HepG2 (cell line): ENCODE data around the gene CDA.

ENCODE experiments used
- ASH2L ChIP-seq: fragments of 300-600, 200-600 bp; sonication (generic); IDR thresholded peaks from 2 replicates; pipeline ENCODE4 v1.7.0; 2017; ENCODE audit warnings: low read depth, mild to moderate bottlenecking, moderate library complexity, mixed read lengths, low read length; ENCODE audit not compliant: insufficient read length
- CEBPB ChIP-seq: IDR thresholded peaks from 2 replicates; pipeline ENCODE4 v1.6.1; 2011; ENCODE audit warnings: low read depth, low read length, improper control_type of control experiment, borderline replicate concordance
- CSRNP1 ChIP-seq: sonication (generic); formaldehyde crosslinking; IDR thresholded peaks from 2 replicates; pipeline ENCODE4 v1.8.1; 2023; ENCODE audit warnings: mild to moderate bottlenecking, missing genetic modification reagents
- EZH2 ChIP-seq: conservative IDR thresholded peaks from 2 replicates; pipeline ENCODE4 v1.6.1; 2012; ENCODE audit warnings: mild to moderate bottlenecking, low read depth, low read length, moderate library complexity
- KMT2A ChIP-seq: sonication (generic); formaldehyde crosslinking; IDR thresholded peaks from 2 replicates; pipeline ENCODE4 v1.4.0; 2020; ENCODE audit warnings: missing genetic modification reagents
- MTF1 ChIP-seq: sonication (generic); formaldehyde crosslinking; IDR thresholded peaks from 2 replicates; pipeline ENCODE4 v1.5.0; 2020; ENCODE audit warnings: missing genetic modification reagents
- POLR2AphosphoS2 ChIP-seq: IDR thresholded peaks from 2 replicates; pipeline ENCODE4 v1.6.1; 2011; ENCODE audit warnings: low read depth, low read length, improper control_type of control experiment
- TBX2 ChIP-seq: sonication (generic); formaldehyde crosslinking; IDR thresholded peaks from 2 replicates; pipeline ENCODE4 v1.5.0; 2020; ENCODE audit warnings: missing genetic modification reagents, mild to moderate bottlenecking, borderline replicate concordance
- UBTF ChIP-seq: sonication (generic); formaldehyde crosslinking; IDR thresholded peaks from 2 replicates; pipeline ENCODE4 v1.4.0; 2020; ENCODE audit warnings: mild to moderate bottlenecking, missing genetic modification reagents
- YY1 ChIP-seq: IDR thresholded peaks from 2 replicates; pipeline ENCODE4 v1.6.1; 2011; ENCODE audit warnings: low read length, low read depth, moderate library complexity, mild to moderate bottlenecking; ENCODE audit not compliant: insufficient read depth, insufficient replicate concordance
- ZNF567 ChIP-seq: sonication (generic); formaldehyde crosslinking; IDR thresholded peaks from 2 replicates; pipeline ENCODE4 v1.8.1; 2023; ENCODE audit warnings: mild to moderate bottlenecking, missing genetic modification reagents, borderline replicate concordance
- TF ChIP-seq, protein P1 (sequence below): sonication (generic); formaldehyde crosslinking; IDR thresholded peaks from 2 replicates; pipeline ENCODE4 v1.8.1; 2022; ENCODE audit warnings: low read depth, mild to moderate bottlenecking, missing genetic modification reagents

GRCh38 chr1:20626098-20626427 lies 37.2 kb downstream of the CDA start:
- TF ChIP-seq UBTF (CRISPR knock-in tag) (no peak), MTF1 (CRISPR knock-in tag) (no peak), CSRNP1 (CRISPR knock-in tag) (no peak), POLR2AphosphoS2 (no peak), ASH2L (no peak), YY1 (no peak), ZNF567 (no peak), CEBPB (no peak), EZH2 (no peak), KMT2A (CRISPR knock-in tag) (no peak), TBX2 (CRISPR knock-in tag) (no peak)
- TF ChIP-seq, protein P1, sequence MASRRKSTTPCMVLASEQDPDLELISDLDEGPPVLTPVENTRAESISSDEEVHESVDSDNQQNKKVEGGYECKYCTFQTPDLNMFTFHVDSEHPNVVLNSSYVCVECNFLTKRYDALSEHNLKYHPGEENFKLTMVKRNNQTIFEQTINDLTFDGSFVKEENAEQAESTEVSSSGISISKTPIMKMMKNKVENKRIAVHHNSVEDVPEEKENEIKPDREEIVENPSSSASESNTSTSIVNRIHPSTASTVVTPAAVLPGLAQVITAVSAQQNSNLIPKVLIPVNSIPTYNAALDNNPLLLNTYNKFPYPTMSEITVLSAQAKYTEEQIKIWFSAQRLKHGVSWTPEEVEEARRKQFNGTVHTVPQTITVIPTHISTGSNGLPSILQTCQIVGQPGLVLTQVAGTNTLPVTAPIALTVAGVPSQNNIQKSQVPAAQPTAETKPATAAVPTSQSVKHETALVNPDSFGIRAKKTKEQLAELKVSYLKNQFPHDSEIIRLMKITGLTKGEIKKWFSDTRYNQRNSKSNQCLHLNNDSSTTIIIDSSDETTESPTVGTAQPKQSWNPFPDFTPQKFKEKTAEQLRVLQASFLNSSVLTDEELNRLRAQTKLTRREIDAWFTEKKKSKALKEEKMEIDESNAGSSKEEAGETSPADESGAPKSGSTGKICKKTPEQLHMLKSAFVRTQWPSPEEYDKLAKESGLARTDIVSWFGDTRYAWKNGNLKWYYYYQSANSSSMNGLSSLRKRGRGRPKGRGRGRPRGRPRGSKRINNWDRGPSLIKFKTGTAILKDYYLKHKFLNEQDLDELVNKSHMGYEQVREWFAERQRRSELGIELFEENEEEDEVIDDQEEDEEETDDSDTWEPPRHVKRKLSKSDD (CRISPR knock-in tag), result no peak
